Measurements from ENCODE around the gene RAP1A. TPM values are rescaled to one million over a fixed set of nuclear protein-coding genes. Genes with fewer than 3 reads are reported as not detected.

The RAP1A gene
- total RNA-seq, 1 experiment from 2014 or later = 37.1 TPM

GRCh38 chr1:111648806-111649205 is 29.2 kb downstream of the RAP1A start:
- POLR2A ChIA-PET = no interaction called here
- in situ Hi-C loops (cut with HindIII; ENCODE audit: low pct_unique_long_range_greater_than_20kb, low sequenced_read_pairs) (no loop called here), intact Hi-C loops (cut with micrococcal nuclease; ENCODE audit: unreplicated experiment) (no loop called here)
- Histone ChIP-seq H3K4me1 (ENCODE audit: control insufficient read depth, insufficient read depth, low read length) (no peaks in the 10 kb centered on the region), H3K4me3 (ENCODE audit: low read depth in 2 of 2, low read length in 2 of 2) (no peak overlapping the region), H3K27me3 (ENCODE audit: control insufficient read depth, insufficient read depth, low read length) (no peaks in the 10 kb centered on the region), H3K9me3 (ENCODE audit: control insufficient read depth, insufficient read depth, low read depth, low read length) (no peaks in the 10 kb centered on the region), H3K36me3 (ENCODE audit: control insufficient read depth, insufficient read depth, low read length) (no peaks in the 10 kb centered on the region), H3K27ac (ENCODE audit: low read length) (no peak overlapping the region)
- BruUV-seq (replicated peaks) = no TSS peak
- DNase-seq (ENCODE audit: low read depth, low spot score) (no peak), ATAC-seq (no peak)
- CTCF ChIA-PET = no interaction called here
- TF ChIP-seq, protein P1, sequence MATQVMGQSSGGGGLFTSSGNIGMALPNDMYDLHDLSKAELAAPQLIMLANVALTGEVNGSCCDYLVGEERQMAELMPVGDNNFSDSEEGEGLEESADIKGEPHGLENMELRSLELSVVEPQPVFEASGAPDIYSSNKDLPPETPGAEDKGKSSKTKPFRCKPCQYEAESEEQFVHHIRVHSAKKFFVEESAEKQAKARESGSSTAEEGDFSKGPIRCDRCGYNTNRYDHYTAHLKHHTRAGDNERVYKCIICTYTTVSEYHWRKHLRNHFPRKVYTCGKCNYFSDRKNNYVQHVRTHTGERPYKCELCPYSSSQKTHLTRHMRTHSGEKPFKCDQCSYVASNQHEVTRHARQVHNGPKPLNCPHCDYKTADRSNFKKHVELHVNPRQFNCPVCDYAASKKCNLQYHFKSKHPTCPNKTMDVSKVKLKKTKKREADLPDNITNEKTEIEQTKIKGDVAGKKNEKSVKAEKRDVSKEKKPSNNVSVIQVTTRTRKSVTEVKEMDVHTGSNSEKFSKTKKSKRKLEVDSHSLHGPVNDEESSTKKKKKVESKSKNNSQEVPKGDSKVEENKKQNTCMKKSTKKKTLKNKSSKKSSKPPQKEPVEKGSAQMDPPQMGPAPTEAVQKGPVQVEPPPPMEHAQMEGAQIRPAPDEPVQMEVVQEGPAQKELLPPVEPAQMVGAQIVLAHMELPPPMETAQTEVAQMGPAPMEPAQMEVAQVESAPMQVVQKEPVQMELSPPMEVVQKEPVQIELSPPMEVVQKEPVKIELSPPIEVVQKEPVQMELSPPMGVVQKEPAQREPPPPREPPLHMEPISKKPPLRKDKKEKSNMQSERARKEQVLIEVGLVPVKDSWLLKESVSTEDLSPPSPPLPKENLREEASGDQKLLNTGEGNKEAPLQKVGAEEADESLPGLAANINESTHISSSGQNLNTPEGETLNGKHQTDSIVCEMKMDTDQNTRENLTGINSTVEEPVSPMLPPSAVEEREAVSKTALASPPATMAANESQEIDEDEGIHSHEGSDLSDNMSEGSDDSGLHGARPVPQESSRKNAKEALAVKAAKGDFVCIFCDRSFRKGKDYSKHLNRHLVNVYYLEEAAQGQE (IDR thresholded peaks at IDR 0.05; ENCODE audit: insufficient read depth in 1 of 2, low read depth in 2 of 2, low read length in 1 of 2) = no peak
- TF ChIP-seq SIN3A (IDR thresholded peaks at IDR 0.05; ENCODE audit: borderline replicate concordance, insufficient read depth, low read depth, low read length) (no peak), POLR2AphosphoS5 (IDR thresholded peaks at IDR 0.05; ENCODE audit: low read depth, low read length) (no peak), TCF7L2 (IDR thresholded peaks at IDR 0.05; ENCODE audit: low read depth, low read length) (no peak)

DNA sequence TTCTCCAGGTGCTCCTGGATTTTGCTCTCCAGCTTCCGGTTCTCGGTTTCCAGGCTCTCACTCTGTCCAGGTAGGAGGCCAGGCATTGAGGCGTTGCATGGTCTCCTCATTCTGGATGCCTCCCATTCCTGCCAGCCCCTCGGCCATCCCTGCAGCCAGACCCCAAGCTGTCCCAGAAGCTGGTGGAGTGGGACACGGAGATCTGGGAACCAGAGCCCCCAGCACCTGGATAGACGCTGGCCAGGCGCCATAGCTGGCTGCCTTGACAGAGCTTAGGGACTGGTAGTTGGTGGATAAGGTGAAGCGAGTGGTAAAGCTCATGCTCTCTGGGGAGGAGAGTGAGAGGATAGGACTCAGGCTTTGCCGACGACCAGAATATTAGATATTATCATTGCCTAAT is 29.6 kb downstream of the RAP1A start:
- DNase-seq (ENCODE audit: low read depth, low spot score) (no peak), ATAC-seq (no peak)
- Histone ChIP-seq H3K27ac (ENCODE audit: low read length) (no peak overlapping the region), H3K4me1 (ENCODE audit: control insufficient read depth, insufficient read depth, low read length) (no peaks in the 10 kb centered on the region), H3K27me3 (ENCODE audit: control insufficient read depth, insufficient read depth, low read length) (no peaks in the 10 kb centered on the region), H3K9me3 (ENCODE audit: control insufficient read depth, insufficient read depth, low read depth, low read length) (no peaks in the 10 kb centered on the region), H3K4me3 (ENCODE audit: low read depth in 2 of 2, low read length in 2 of 2) (no peak overlapping the region), H3K36me3 (ENCODE audit: control insufficient read depth, insufficient read depth, low read length) (no peaks in the 10 kb centered on the region)
- CTCF ChIA-PET = no interaction called here
- in situ Hi-C loops (cut with HindIII; ENCODE audit: low pct_unique_long_range_greater_than_20kb, low sequenced_read_pairs) (no loop called here), intact Hi-C loops (cut with micrococcal nuclease; ENCODE audit: unreplicated experiment) (no loop called here)
- TF ChIP-seq POLR2AphosphoS5 (IDR thresholded peaks at IDR 0.05; ENCODE audit: low read depth, low read length) = no peak
- no peak for TF ChIP-seq CTCF (IDR thresholded peaks at IDR 0.05)
- TF ChIP-seq SIN3A (IDR thresholded peaks at IDR 0.05; ENCODE audit: borderline replicate concordance, insufficient read depth, low read depth, low read length) = no peak
- TF ChIP-seq, protein P1 (IDR thresholded peaks at IDR 0.05; ENCODE audit: insufficient read depth in 1 of 2, low read depth in 2 of 2, low read length in 1 of 2) = no peak
- TF ChIP-seq TCF7L2 (IDR thresholded peaks at IDR 0.05; ENCODE audit: low read depth, low read length) = no peak
- POLR2A ChIA-PET = no interaction called here
- no TSS peak for BruUV-seq (replicated peaks)
